Measurements from ENCODE around the gene TEX51.

The TEX51 gene

GRCh38 chr2:126914811-126915500, 16.3 kb downstream of the TEX51 start:
- no peak for DNase-seq (ENCODE audit: low spot score)

- DNase-seq (ENCODE audit: low spot score): no peak
Observed at GRCh38 chr2:126915903-126916302, 17.2 kb downstream of the TEX51 start.

- DNase-seq (ENCODE audit: low spot score): no peak
Observed at GRCh38 chr2:126916744-126917143, 18.1 kb downstream of the TEX51 start.

GRCh38 chr2:126921066-126921465, 22.4 kb downstream of the TEX51 start:
- no peak for DNase-seq (ENCODE audit: low spot score)

GRCh38 chr2:126930970-126931590, 32.4 kb downstream of the TEX51 start:
- no peak for DNase-seq (ENCODE audit: low spot score)

GRCh38 chr2:126932529-126932928, 33.8 kb downstream of the TEX51 start:
- no peak for DNase-seq (ENCODE audit: low spot score)

- DNase-seq (ENCODE audit: low spot score): no peak
Observed at GRCh38 chr2:126932966-126933710, 34.4 kb downstream of the TEX51 start.

- DNase-seq (ENCODE audit: low spot score): no peak
Observed at GRCh38 chr2:126933711-126934091, 35.0 kb downstream of the TEX51 start.

- DNase-seq (ENCODE audit: low spot score): no peak
Observed at GRCh38 chr2:126934809-126935208, 36.1 kb downstream of the TEX51 start.

- no peak for DNase-seq (ENCODE audit: low spot score)
Observed at GRCh38 chr2:126935774-126936173, 37.1 kb downstream of the TEX51 start.

- no peak for DNase-seq (ENCODE audit: low spot score)
Observed at GRCh38 chr2:126936219-126936723, 37.6 kb downstream of the TEX51 start.

- DNase-seq (ENCODE audit: low spot score): no peak
Observed at GRCh38 chr2:126940331-126940730, 41.6 kb downstream of the TEX51 start.

GRCh38 chr2:126942427-126943203, 43.9 kb downstream of the TEX51 start:
- no peak for DNase-seq (ENCODE audit: low spot score)

GRCh38 chr2:126943612-126944348, 45.1 kb downstream of the TEX51 start:
- DNase-seq (ENCODE audit: low spot score): no peak

GRCh38 chr2:126945118-126945517, 46.4 kb downstream of the TEX51 start:
- no peak for DNase-seq (ENCODE audit: low spot score)

- DNase-seq (ENCODE audit: low spot score): no peak
Observed at GRCh38 chr2:126946318-126947102, 47.8 kb downstream of the TEX51 start.

- no peak for DNase-seq (ENCODE audit: low spot score)
Observed at GRCh38 chr2:126947103-126947429, 48.4 kb downstream of the TEX51 start.

- DNase-seq (ENCODE audit: low spot score): no peak
Observed at GRCh38 chr2:126949775-126950174, 51.1 kb downstream of the TEX51 start.

GRCh38 chr2:126950504-126950903, 51.8 kb downstream of the TEX51 start:
- DNase-seq (ENCODE audit: low spot score): no peak

All from pons (tissue), 1 donor.